Ramos (cell line): ENCODE data around the gene CDH23.

Source experiments
- in situ Hi-C: fragments of 300-500 bp; cut with MboI; formaldehyde crosslinking; loops from one replicate; pipeline ENCODE4 v1.14.3; 2022; ENCODE audit warnings: low sequenced_read_pairs; ENCODE audit not compliant: unreplicated experiment

CDH23 gene

DNA sequence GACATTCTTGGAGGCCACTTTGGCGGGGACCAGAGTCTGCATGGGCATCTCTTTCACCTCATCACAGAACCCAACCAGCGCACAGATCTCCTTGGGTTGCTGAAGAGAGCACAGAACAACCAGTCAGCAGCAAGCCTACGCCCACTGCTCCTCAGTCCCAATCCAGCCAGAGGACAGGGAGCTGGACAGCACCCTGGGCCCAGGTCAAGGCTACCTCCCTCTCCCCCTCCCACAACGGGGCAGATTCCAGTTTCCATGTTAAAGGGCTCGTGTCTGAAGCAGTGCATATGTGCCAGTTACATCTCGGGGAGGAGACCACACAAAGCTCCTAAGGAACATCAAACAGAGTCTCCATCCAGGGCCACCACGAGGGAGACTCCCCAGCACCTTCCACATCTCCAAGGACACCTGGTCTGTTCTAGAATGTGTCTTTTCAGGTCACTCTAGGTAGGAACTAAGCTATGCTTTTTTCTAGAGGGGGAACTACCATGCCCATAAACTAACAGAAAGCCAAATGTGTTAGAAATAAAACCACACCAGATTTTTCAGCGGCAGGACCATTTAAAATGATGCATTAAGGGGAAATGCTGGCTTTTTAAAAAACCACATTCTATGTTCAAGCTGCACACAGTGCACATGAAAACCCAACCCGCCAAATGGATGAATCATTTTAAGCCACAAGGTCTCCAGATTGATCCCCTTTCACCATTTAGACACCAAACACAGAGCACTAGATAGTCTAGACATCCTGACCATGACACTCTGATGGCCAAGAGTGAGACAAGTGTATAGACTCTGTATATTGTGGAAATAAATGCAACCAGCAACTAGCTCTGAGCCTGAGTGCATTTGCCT, 425.4 kb downstream of the CDH23 start:
- in situ Hi-C loops, result no loop called here

- in situ Hi-C loops, result no loop called here
Observed at GRCh38 chr10:71823356-71823755, 426.6 kb downstream of the CDH23 start.

DNA sequence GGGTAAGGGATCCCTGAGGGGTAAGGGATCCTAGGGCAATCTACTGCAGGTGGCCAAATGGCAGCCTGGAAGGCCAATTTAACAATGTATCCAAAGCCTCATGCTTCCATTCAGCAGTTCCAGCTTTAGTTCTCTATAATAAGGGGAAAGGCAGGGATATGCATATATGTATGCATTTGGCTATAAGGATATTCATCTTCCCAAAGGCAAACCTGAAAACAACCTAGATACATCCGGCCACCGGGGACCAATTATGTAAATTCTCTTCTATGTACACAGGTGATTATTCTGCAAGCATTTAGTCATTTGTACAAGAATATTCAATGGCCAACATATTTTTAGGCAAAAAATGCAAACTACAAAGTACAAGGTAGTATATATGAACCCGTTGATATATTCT, 427.6 kb downstream of the CDH23 start:
- in situ Hi-C loops, result no loop called here

GRCh38 chr10:71825217-71825616, 428.5 kb downstream of the CDH23 start:
- in situ Hi-C loops, result no loop called here

GRCh38 chr10:71827852-71828251, 431.1 kb downstream of the CDH23 start:
- in situ Hi-C loops, result no loop called here

GRCh38 chr10:71828702-71829101, 432.0 kb downstream of the CDH23 start:
- in situ Hi-C loops, result no loop called here

- in situ Hi-C loops, result no loop called here
Observed at GRCh38 chr10:71829171-71829570, 432.5 kb downstream of the CDH23 start.

- in situ Hi-C loops, result no loop called here
Observed at GRCh38 chr10:71829896-71830295, 433.2 kb downstream of the CDH23 start.

- in situ Hi-C loops, result no loop called here
Observed at GRCh38 chr10:71830726-71831125, 434.0 kb downstream of the CDH23 start.

- in situ Hi-C loops, result no loop called here
Observed at GRCh38 chr10:71831646-71832552, 435.2 kb downstream of the CDH23 start.

- in situ Hi-C loops, result no loop called here
Observed at GRCh38 chr10:71832967-71833366, 436.2 kb downstream of the CDH23 start.

- in situ Hi-C loops, result no loop called here
Observed at GRCh38 chr10:71833451-71834342, 437.0 kb downstream of the CDH23 start.

DNA sequence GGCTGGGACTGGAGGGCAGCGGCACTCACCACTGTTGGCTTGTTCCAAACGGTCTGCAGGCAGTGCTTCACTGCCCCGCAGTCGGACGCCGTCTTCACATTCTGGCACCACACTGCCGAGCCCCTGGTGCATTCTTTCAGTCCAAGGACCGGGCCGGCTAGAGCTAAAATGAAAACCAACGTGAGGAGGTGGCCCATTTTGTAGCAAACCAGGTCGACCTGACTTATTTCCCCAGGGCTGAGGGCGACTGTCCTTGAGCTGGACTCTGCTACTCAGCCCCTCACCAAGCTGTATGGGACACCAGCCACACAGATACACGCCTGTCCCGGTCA, 437.6 kb downstream of the CDH23 start:
- in situ Hi-C loops, result no loop called here

DNA sequence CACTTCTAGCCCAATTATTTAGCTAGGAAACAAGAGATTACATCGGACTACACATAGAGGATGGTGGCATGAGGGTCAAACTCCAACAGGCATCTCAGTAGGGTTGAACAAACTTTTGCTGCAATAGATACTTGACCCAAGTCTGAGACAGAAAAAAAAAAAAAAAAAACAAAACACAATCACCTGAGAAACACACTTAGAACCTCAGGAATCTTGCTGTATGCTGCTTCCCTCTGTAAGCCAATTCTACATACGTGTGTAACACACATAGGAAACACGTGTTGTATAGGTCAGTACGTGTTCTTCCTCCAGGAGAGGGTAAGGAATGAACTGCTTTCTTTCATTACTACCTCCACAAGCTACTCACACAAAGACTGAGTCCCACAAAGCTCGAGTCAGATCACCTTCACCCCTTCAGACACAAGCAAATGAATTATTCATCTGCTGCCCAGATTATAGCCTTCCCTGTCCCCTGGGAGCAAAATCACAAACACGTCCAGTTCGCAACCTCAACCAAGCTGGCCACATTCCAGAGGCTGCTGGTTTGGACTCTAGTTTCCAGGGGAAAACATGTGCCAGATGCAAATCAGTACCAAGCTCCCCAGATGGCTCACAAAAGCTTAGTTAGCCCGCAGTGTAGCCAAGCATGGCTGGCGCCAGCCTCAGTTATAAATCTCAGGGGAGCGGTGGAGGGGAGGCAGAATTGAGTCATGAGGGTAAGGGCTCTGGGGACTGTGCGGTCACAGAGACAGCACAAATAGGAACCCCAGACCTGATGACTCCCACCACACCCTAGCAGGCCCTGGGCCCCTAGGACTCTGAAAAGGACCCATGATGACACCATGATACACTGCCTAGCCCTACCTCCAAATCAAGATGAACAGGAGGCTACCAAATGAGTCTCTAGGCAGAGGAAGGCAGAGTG, 439.2 kb downstream of the CDH23 start:
- in situ Hi-C loops, result no loop called here

GRCh38 chr10:71836596-71836974, 439.9 kb downstream of the CDH23 start:
- in situ Hi-C loops, result no loop called here

DNA sequence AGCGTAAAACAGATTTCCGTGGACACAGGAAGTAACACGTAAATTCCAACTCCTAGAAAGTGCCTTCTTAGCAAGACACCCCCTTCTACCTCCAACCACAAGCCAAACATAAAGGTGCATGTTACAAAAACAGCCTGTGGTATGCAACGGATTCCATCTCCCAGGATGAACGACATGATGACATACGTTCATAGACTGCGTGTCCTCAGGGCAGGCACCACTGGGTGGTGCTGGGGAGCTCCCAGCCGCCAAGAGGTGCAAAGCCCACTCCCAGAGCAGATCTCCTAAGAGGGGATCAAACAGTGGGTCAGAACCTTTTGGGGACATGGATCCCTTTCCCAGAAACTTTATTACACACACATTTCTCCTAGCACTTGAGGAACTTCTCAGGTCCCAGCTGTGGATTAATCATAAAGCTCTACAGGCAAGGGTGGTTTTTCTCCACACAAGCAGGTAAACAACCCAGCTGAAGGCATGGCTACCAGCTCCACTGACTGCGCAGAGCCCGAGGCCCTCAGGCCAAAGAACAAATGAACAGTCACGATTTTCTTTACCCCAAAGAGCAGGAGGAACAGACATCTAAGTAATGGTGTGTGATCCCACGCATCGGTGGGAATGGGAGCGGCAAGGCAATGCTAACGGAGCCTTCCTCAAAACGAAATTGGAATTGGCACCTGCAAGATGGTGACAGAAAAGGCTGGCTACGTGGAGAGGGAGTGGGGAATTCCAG, 440.5 kb downstream of the CDH23 start:
- in situ Hi-C loops, result no loop called here

- in situ Hi-C loops, result no loop called here
Observed at GRCh38 chr10:71838264-71839211, 441.8 kb downstream of the CDH23 start.
